Kidney epithelial cell (primary cell): Measurements from ENCODE around the gene ANKMY1. TPM values are rescaled to one million over a fixed set of nuclear protein-coding genes. Genes with fewer than 3 reads are reported as not detected.

Experiments
- DNase-seq: peaks from one replicate; pipeline ENCODE4 v3.0.0-alpha.2; 2010; ENCODE audit warnings: low read depth
- H3K27me3 ChIP-seq: 2 replicates; pipeline ENCODE4 v1.6.0; 2011; ENCODE audit warnings: low read length; ENCODE audit not compliant: control insufficient read depth, insufficient read depth
- H3K36me3 ChIP-seq: 2 replicates; pipeline ENCODE4 v1.5.1; 2011; ENCODE audit warnings: low read length; ENCODE audit not compliant: control insufficient read depth, insufficient read depth
- H3K4me3 ChIP-seq: 2 replicates; pipeline ENCODE4 v1.5.1; 2011; ENCODE audit warnings: low read depth, mild to moderate bottlenecking, control low read depth, low read length
- total RNA-seq: library from RNA; depleted of rRNA; stranded (reverse); fragments of >200 nt; gene quantifications from 2 replicates; pipeline ENCODE4 v1.2.3, GENCODE V29; 2015
- TF ChIP-seq, protein P1 (sequence below): IDR thresholded peaks from 2 replicates; pipeline ENCODE4 v1.5.1; 2011; ENCODE audit warnings: mild to moderate bottlenecking, moderate library complexity, low read length, control low read depth, inconsistent platforms; ENCODE audit not compliant: insufficient read depth, poor library complexity, severe bottlenecking

ANKMY1 gene
- total RNA-seq, 1 donor from 2014 or later: 7.1 TPM

- H3K36me3 ChIP-seq: no peaks in the 10 kb centered on the region
- DNase-seq: no peak
- no peak overlapping the region for H3K4me3 ChIP-seq
- H3K27me3 ChIP-seq: no peaks in the 10 kb centered on the region
- TF ChIP-seq, protein P1, sequence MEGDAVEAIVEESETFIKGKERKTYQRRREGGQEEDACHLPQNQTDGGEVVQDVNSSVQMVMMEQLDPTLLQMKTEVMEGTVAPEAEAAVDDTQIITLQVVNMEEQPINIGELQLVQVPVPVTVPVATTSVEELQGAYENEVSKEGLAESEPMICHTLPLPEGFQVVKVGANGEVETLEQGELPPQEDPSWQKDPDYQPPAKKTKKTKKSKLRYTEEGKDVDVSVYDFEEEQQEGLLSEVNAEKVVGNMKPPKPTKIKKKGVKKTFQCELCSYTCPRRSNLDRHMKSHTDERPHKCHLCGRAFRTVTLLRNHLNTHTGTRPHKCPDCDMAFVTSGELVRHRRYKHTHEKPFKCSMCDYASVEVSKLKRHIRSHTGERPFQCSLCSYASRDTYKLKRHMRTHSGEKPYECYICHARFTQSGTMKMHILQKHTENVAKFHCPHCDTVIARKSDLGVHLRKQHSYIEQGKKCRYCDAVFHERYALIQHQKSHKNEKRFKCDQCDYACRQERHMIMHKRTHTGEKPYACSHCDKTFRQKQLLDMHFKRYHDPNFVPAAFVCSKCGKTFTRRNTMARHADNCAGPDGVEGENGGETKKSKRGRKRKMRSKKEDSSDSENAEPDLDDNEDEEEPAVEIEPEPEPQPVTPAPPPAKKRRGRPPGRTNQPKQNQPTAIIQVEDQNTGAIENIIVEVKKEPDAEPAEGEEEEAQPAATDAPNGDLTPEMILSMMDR: no peak
These were observed 34.0 kb upstream of the ANKMY1 start for GRCh38 chr2:240591784-240592183.

DNA sequence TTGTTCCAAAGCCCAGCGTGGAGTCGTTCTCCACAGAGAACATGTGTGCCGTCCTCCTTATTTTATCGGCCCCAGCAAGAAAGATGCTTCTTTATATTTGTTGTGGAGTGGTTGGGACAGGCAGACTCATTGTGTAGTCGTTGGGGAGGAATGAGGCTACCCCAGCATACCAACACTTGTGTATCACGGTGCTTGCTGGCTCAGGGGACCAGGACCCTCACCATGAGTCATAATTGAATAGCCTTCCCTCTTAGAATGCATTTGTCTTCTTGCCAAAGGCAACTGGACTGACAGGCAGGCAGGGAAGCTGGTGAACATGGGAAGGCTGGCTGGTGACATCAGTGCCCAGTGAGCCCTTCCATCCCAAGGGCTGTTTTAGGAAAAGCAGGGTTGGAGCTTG lies 33.4 kb upstream of the ANKMY1 start:
- TF ChIP-seq, protein P1: no peak
- Histone ChIP-seq H3K4me3 (no peak overlapping the region), H3K36me3 (no peaks in the 10 kb centered on the region), H3K27me3 (no peaks in the 10 kb centered on the region)
- DNase-seq: no peak

DNA sequence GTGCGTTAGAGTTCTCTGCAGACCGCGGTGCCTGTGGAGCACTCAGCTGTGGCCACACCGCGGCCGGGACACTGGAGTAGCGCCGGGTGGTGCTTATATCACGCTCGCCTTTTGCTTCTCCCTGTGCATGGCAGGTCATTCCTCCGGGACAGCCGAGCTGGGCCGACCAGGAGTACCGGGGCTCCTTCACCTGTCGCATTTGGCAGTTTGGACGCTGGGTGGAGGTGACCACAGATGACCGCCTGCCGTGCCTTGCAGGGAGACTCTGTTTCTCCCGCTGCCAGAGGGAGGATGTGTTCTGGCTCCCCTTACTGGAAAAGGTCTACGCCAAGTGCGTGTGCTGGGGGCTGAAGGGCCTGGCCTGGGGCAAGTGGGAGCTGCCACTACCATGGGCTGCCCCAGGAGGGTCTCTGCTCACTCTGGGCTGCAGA lies 32.9 kb upstream of the ANKMY1 start:
- no peak overlapping the region for H3K4me3 ChIP-seq
- H3K36me3 ChIP-seq: no peaks in the 10 kb centered on the region
- TF ChIP-seq, protein P1: no peak
- DNase-seq: no peak
- no peaks in the 10 kb centered on the region for H3K27me3 ChIP-seq

DNA sequence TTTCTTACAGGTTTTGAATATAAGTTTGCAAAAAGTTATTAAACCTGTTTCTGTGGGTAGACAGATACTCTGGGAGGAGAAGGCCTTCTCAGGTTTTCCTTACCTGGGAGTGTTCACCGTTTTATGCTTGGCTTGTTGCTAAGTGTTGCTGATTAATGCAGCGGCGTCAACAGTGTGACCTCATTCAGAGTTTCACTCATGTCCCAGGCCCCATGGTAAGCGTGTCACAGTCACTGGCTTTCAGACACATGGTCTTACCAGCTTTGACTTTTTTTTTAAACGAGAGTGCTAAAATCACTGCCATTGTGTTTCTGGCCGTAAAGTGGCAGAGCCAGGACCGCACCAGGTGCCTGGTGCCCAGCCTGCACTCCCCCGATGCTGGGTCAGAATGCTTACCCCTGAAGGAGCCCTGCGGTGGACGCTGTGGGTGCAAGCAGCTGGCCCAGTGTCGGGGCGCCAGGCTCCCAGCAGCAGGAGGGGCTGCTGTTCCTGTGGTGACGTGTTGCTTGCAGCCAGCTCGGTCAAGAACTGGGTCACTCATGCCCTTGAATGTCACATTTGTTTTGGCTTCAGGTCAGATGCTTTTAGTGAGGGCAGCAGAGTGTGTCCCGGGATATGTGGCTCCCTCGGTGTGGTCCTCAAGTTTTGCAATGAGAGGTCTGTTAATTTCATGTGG lies 32.2 kb upstream of the ANKMY1 start:
- no peaks in the 10 kb centered on the region for H3K36me3 ChIP-seq
- no peak overlapping the region for H3K4me3 ChIP-seq
- no peak for DNase-seq
- TF ChIP-seq, protein P1: no peak
- H3K27me3 ChIP-seq: no peaks in the 10 kb centered on the region

DNA sequence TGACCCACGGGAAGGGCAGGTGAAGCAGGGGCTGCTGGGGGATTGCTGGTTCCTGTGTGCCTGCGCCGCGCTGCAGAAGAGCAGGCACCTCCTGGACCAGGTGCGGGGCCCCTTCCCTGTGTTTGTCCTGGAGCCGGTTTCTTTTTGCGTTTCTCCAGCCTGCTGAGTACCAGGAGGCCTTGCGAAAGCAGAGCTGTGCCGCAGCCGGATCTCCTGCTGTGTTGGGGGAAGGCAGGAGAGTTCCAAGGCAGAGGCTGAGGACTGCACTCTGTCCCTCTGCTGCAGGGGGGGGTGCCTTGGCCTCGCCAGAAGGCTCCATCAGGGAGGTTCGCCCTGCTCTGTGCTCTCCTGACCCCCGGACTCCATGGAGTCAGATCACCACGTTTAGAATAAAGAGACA lies 31.6 kb upstream of the ANKMY1 start:
- TF ChIP-seq, protein P1: no peak
- Histone ChIP-seq H3K4me3 (no peak overlapping the region), H3K36me3 (no peaks in the 10 kb centered on the region), H3K27me3 (no peaks in the 10 kb centered on the region)
- no peak for DNase-seq

DNA sequence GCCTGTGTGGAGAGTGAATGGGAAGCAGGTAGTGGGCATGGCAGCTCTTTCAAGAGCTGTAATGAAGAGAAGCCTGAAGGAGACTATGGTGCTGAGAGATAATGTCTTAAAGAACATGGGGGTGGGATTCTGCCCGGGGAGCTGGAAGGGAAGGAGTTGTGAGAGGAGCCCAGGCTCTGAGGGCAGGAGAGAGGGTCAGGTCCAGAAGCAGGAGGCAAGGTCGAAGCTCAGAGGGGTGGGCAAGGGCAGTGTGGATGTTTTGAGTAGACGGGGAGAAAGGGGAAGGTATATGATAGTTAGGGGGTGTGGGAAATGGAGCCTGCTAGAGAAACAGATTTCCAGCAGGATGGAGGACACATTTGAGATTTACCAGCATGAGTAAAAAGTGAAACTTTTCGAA lies 30.9 kb upstream of the ANKMY1 start:
- TF ChIP-seq, protein P1: no peak
- Histone ChIP-seq H3K4me3 (no peak overlapping the region), H3K36me3 (no peaks in the 10 kb centered on the region), H3K27me3 (no peaks in the 10 kb centered on the region)
- no peak for DNase-seq
